Natural killer cell treated with Interleukin-12 subunit alpha and Interleukin-12 subunit beta and Interleukin-15 and Interleukin-18, amount 100 ng/mL, for 72 hours (primary cell): Measurements from ENCODE around the gene SLC25A46. TPM values are rescaled to one million over a fixed set of nuclear protein-coding genes. Genes with fewer than 3 reads are reported as not detected.
A peak's percentile ranks its signal among the peaks of the same experiment; 100 is the strongest.

Experiments used
- ATAC-seq, 2 donors: fragments of 150-1000 bp; cut with Tn5 transposase in 1 of 2; sonication (Bioruptor Pico), chemical (Tn5 transposase) in 1 of 2; 2 replicates each; pipeline ENCODE4 v1.10.0; 2021
- DNase-seq: peaks from one replicate; pipeline ENCODE4 v3.0.0; 2022; ENCODE audit warnings: low spot score
- H3K27ac Mint-ChIP-seq, 2 donors: 1 replicate in 1 of 2; 2 replicates in 1 of 2; pipeline ENCODE4 v1.8.0; 2022; ENCODE audit warnings: mixed read lengths in 2 of 2, mild to moderate bottlenecking in 1 of 2, moderate library complexity in 1 of 2
- H3K27me3 Mint-ChIP-seq, 2 donors: 1 replicate in 1 of 2; 2 replicates in 1 of 2; pipeline ENCODE4 v1.8.0; 2022; ENCODE audit warnings: mixed read lengths in 2 of 2
- H3K36me3 Mint-ChIP-seq: one replicate; pipeline ENCODE4 v1.8.0; 2022; ENCODE audit warnings: mixed read lengths
- H3K4me1 Mint-ChIP-seq, 2 donors: 1 replicate in 1 of 2; 2 replicates in 1 of 2; pipeline ENCODE4 v1.8.0; 2022; ENCODE audit warnings: low read depth in 2 of 2, mixed read lengths in 2 of 2, mild to moderate bottlenecking in 1 of 2
- H3K4me3 Mint-ChIP-seq: one replicate; pipeline ENCODE4 v1.8.0; 2022; ENCODE audit warnings: mixed read lengths
- H3K9me3 Mint-ChIP-seq: 2 replicates; pipeline ENCODE4 v1.8.0; 2022; ENCODE audit warnings: mixed read lengths
- total RNA-seq, 2 donors: library from RNA; stranded (reverse); gene quantifications; one replicate each; pipeline ENCODE4 v1.2.3, GENCODE V29; 2022

The SLC25A46 gene
- total RNA-seq, 2 donors from 2014 or later = 39.9 to 46.7 TPM

- ATAC-seq (no peak), DNase-seq (no peak)
- H3K4me3 Mint-ChIP-seq = no peak overlapping the region
- no peak overlapping the region for H3K27ac Mint-ChIP-seq
- no peaks in the 10 kb centered on the region for H3K9me3 Mint-ChIP-seq
- peaks cover 11 to 12% of the 10 kb centered on the region in 2 donors for H3K4me1 Mint-ChIP-seq
- peaks cover 25 to 31% of the 10 kb centered on the region in 2 donors for H3K27me3 Mint-ChIP-seq
- H3K36me3 Mint-ChIP-seq = peaks cover 10% of the 10 kb centered on the region
These were observed 4.7 kb upstream of the SLC25A46 start for GRCh38 chr5:110734101-110734500.

GRCh38 chr5:110735556-110735955 is 3.3 kb upstream of the SLC25A46 start:
- Mint-ChIP-seq H3K27me3 (peaks cover 23 to 26% of the 10 kb centered on the region in 2 donors), H3K27ac (no peak overlapping the region), H3K9me3 (no peaks in the 10 kb centered on the region), H3K36me3 (peaks cover 10% of the 10 kb centered on the region), H3K4me3 (no peak overlapping the region), H3K4me1 (peaks cover 18 to 23% of the 10 kb centered on the region in 2 donors)
- ATAC-seq = no peak
- DNase-seq = no peak

- H3K27ac Mint-ChIP-seq = no peak overlapping the region
- no peaks in the 10 kb centered on the region for H3K9me3 Mint-ChIP-seq
- H3K36me3 Mint-ChIP-seq = peaks cover 10% of the 10 kb centered on the region
- ATAC-seq = no peak
- H3K4me3 Mint-ChIP-seq = no peak overlapping the region
- peaks cover 18 to 25% of the 10 kb centered on the region in 2 donors for H3K4me1 Mint-ChIP-seq
- no peak for DNase-seq
- peaks cover 20 to 26% of the 10 kb centered on the region in 2 donors for H3K27me3 Mint-ChIP-seq
These were observed 2.1 kb upstream of the SLC25A46 start for GRCh38 chr5:110736753-110737152.

- H3K4me1 Mint-ChIP-seq = peaks cover 18 to 25% of the 10 kb centered on the region in 2 donors
- DNase-seq = peak; percentile 80
These were observed 350 bp upstream of the SLC25A46 start for GRCh38 chr5:110738503-110738811.

GRCh38 chr5:110751902-110752762 is 13.3 kb downstream of the SLC25A46 start:
- ATAC-seq (peak; percentile 71 to 89), DNase-seq (no peak)
- peak overlapping the region; percentile 28 for H3K4me3 Mint-ChIP-seq
- H3K27ac Mint-ChIP-seq = peak overlapping the region; percentile 23 to 54
- H3K36me3 Mint-ChIP-seq = peaks cover 33% of the 10 kb centered on the region
- H3K4me1 Mint-ChIP-seq = peaks cover 24 to 25% of the 10 kb centered on the region in 2 donors
- no peaks in the 10 kb centered on the region for H3K27me3 Mint-ChIP-seq
- H3K9me3 Mint-ChIP-seq = no peaks in the 10 kb centered on the region

More at GRCh38 chr5:110738503-110738811, 350 bp upstream of the SLC25A46 start:
- H3K9me3 Mint-ChIP-seq = no peaks in the 10 kb centered on the region
- H3K4me3 Mint-ChIP-seq = peak overlapping the region; percentile 92
- ATAC-seq = peak; percentile 76 to 81
- H3K36me3 Mint-ChIP-seq = no peaks in the 10 kb centered on the region
- peaks cover 10 to 11% of the 10 kb centered on the region in 2 donors for H3K27me3 Mint-ChIP-seq
- H3K27ac Mint-ChIP-seq = peak overlapping the region; percentile 80 to 95

GRCh38 chr5:110752953-110753352 is 14.1 kb downstream of the SLC25A46 start:
- no peaks in the 10 kb centered on the region for H3K27me3 Mint-ChIP-seq
- ATAC-seq (no peak), DNase-seq (no peak)
- peaks cover 24 to 25% of the 10 kb centered on the region in 2 donors for H3K4me1 Mint-ChIP-seq
- peak overlapping the region; percentile 23 to 54 for H3K27ac Mint-ChIP-seq
- H3K36me3 Mint-ChIP-seq = peaks cover 29% of the 10 kb centered on the region
- H3K4me3 Mint-ChIP-seq = peak overlapping the region; percentile 28
- no peaks in the 10 kb centered on the region for H3K9me3 Mint-ChIP-seq

GRCh38 chr5:110753600-110753999 is 14.8 kb downstream of the SLC25A46 start:
- Mint-ChIP-seq H3K4me1 (peaks cover 25 to 27% of the 10 kb centered on the region in 2 donors), H3K36me3 (peaks cover 31% of the 10 kb centered on the region), H3K4me3 (no peak overlapping the region), H3K27me3 (no peaks in the 10 kb centered on the region), H3K27ac (no peak overlapping the region), H3K9me3 (no peaks in the 10 kb centered on the region)
- ATAC-seq (peak in 1 of 2 donors; percentile 37), DNase-seq (no peak)

GRCh38 chr5:110754181-110754580 is 15.4 kb downstream of the SLC25A46 start:
- ATAC-seq (no peak), DNase-seq (no peak)
- peaks cover 19 to 23% of the 10 kb centered on the region in 2 donors for H3K4me1 Mint-ChIP-seq
- no peaks in the 10 kb centered on the region for H3K9me3 Mint-ChIP-seq
- H3K27me3 Mint-ChIP-seq = no peaks in the 10 kb centered on the region
- H3K4me3 Mint-ChIP-seq = no peak overlapping the region
- H3K36me3 Mint-ChIP-seq = peaks cover 26% of the 10 kb centered on the region
- H3K27ac Mint-ChIP-seq = peak overlapping the region; percentile 3 to 12

- no peak overlapping the region for H3K4me3 Mint-ChIP-seq
- H3K4me1 Mint-ChIP-seq = peaks cover 10 to 14% of the 10 kb centered on the region in 2 donors
- H3K27ac Mint-ChIP-seq = no peak overlapping the region
- no peaks in the 10 kb centered on the region for H3K9me3 Mint-ChIP-seq
- DNase-seq (no peak), ATAC-seq (no peak)
- H3K36me3 Mint-ChIP-seq = peaks cover 18% of the 10 kb centered on the region
- H3K27me3 Mint-ChIP-seq = no peaks in the 10 kb centered on the region
These were observed 18.4 kb downstream of the SLC25A46 start for GRCh38 chr5:110757118-110757729.

GRCh38 chr5:110760158-110760557 is 21.4 kb downstream of the SLC25A46 start:
- DNase-seq (no peak), ATAC-seq (no peak)
- H3K4me1 Mint-ChIP-seq = peaks cover 0 to 3% of the 10 kb centered on the region in 2 donors
- no peaks in the 10 kb centered on the region for H3K27me3 Mint-ChIP-seq
- H3K36me3 Mint-ChIP-seq = peaks cover 17% of the 10 kb centered on the region
- no peak overlapping the region for H3K4me3 Mint-ChIP-seq
- H3K9me3 Mint-ChIP-seq = no peaks in the 10 kb centered on the region
- no peak overlapping the region for H3K27ac Mint-ChIP-seq

- H3K4me1 Mint-ChIP-seq = no peaks in the 10 kb centered on the region
These were observed 29.5 kb downstream of the SLC25A46 start for GRCh38 chr5:110768138-110768860.

GRCh38 chr5:110769000-110769681 is 30.3 kb downstream of the SLC25A46 start:
- DNase-seq = no peak
- H3K9me3 Mint-ChIP-seq = no peaks in the 10 kb centered on the region

More at GRCh38 chr5:110768138-110768860, 29.5 kb downstream of the SLC25A46 start:
- no peak for ATAC-seq
- DNase-seq = no peak
- Mint-ChIP-seq H3K9me3 (no peaks in the 10 kb centered on the region), H3K27me3 (peaks cover 13 to 17% of the 10 kb centered on the region in 2 donors), H3K4me3 (no peak overlapping the region), H3K27ac (no peak overlapping the region), H3K36me3 (peaks cover 5% of the 10 kb centered on the region)

GRCh38 chr5:110770286-110770685 is 31.5 kb downstream of the SLC25A46 start:
- DNase-seq = no peak

More at GRCh38 chr5:110769000-110769681, 30.3 kb downstream of the SLC25A46 start:
- peaks cover 13 to 17% of the 10 kb centered on the region in 2 donors for H3K27me3 Mint-ChIP-seq
- H3K4me1 Mint-ChIP-seq = no peaks in the 10 kb centered on the region
- no peak overlapping the region for H3K27ac Mint-ChIP-seq
- no peak for ATAC-seq
- peaks cover 5% of the 10 kb centered on the region for H3K36me3 Mint-ChIP-seq
- H3K4me3 Mint-ChIP-seq = no peak overlapping the region

More at GRCh38 chr5:110770286-110770685, 31.5 kb downstream of the SLC25A46 start:
- Mint-ChIP-seq H3K27ac (no peak overlapping the region), H3K9me3 (no peaks in the 10 kb centered on the region), H3K27me3 (peaks cover 13 to 17% of the 10 kb centered on the region in 2 donors), H3K4me3 (no peak overlapping the region), H3K4me1 (no peaks in the 10 kb centered on the region), H3K36me3 (no peaks in the 10 kb centered on the region)
- ATAC-seq = no peak
